Measurements from ENCODE around the gene CCDC40. TPM values are rescaled to one million over a fixed set of nuclear protein-coding genes. Genes with fewer than 3 reads are reported as not detected.

CCDC40 gene
- total and polyA plus RNA-seq, 8 donors = 0.61 to 56.2 (median 3.8) TPM

- H3K27me3 ChIP-seq = no peaks in the 10 kb centered on the region
- intact Hi-C loops (cut with DNase I; ENCODE audit: low total_unique reads) = loop anchor here (10.0 kb wide), 1 partner anchor 191 kb away; no protein-coding TSS in a partner anchor
- no peak for DNase-seq
- peak overlapping the region in 2 of 5 donors; percentile 46 to 71 for H3K27ac ChIP-seq
- TF ChIP-seq EP300 (IDR thresholded peaks at IDR 0.05) = no peak
- no peak for TF ChIP-seq CTCF (IDR thresholded peaks at IDR 0.05)
- no peak for TF ChIP-seq POLR2AphosphoS5 (IDR thresholded peaks at IDR 0.05)
- no peak for TF ChIP-seq POLR2A (IDR thresholded peaks at IDR 0.05)
- 80 to 88% (median 88%) methylated on average over 12 of the region's 12 CpGs for WGBS, 5 donors
- no peaks in the 10 kb centered on the region for H3K9me3 ChIP-seq
- peaks cover 0 to 7% (median 7%) of the 10 kb centered on the region in 4 donors for H3K36me3 ChIP-seq
- peaks cover 28 to 36% (median 31%) of the 10 kb centered on the region in 4 donors for H3K4me1 ChIP-seq
- H3K4me3 ChIP-seq = no peak overlapping the region
Observed at GRCh38 chr17:79996291-79996690, 40.2 kb upstream of the CCDC40 start.

- no peaks in the 10 kb centered on the region for H3K27me3 ChIP-seq
- H3K4me3 ChIP-seq = no peak overlapping the region
- peak in 2 of 3 donors; percentile 6 to 22 for TF ChIP-seq POLR2AphosphoS5 (IDR thresholded peaks at IDR 0.05)
- no peak for TF ChIP-seq EP300 (IDR thresholded peaks at IDR 0.05)
- H3K36me3 ChIP-seq = peaks cover 0 to 14% (median 12%) of the 10 kb centered on the region in 4 donors
- WGBS, 5 donors = 62 to 79% (median 71%) methylated on average over 15 of the region's 15 CpGs
- peaks cover 21 to 34% (median 23%) of the 10 kb centered on the region in 4 donors for H3K4me1 ChIP-seq
- peak overlapping the region in 4 of 5 donors; percentile 12 to 71 (median 48) for H3K27ac ChIP-seq
- peak in 1 of 2 donors; percentile 84 for DNase-seq
- intact Hi-C loops (cut with DNase I; ENCODE audit: low total_unique reads) = loop anchor here (10.0 kb wide), 1 partner anchor 192 kb away; no protein-coding TSS in a partner anchor
- H3K9me3 ChIP-seq = no peaks in the 10 kb centered on the region
Observed at GRCh38 chr17:79997011-79997660, 39.3 kb upstream of the CCDC40 start.

GRCh38 chr17:80000136-80000535 is 36.3 kb upstream of the CCDC40 start:
- no peaks in the 10 kb centered on the region for H3K9me3 ChIP-seq
- peaks cover 0 to 25% (median 21%) of the 10 kb centered on the region in 4 donors for H3K36me3 ChIP-seq
- H3K4me3 ChIP-seq = no peak overlapping the region
- no peak overlapping the region for H3K27ac ChIP-seq
- 83 to 94% (median 92%) methylated on average over 7 of the region's 7 CpGs for WGBS, 5 donors
- DNase-seq = no peak
- no peaks in the 10 kb centered on the region for H3K27me3 ChIP-seq
- TF ChIP-seq POLR2A (IDR thresholded peaks at IDR 0.05) (no peak), POLR2AphosphoS5 (IDR thresholded peaks at IDR 0.05) (no peak), EP300 (IDR thresholded peaks at IDR 0.05) (no peak), CTCF (IDR thresholded peaks at IDR 0.05) (no peak)
- H3K4me1 ChIP-seq = peaks cover 8 to 23% (median 11%) of the 10 kb centered on the region in 4 donors
- intact Hi-C loops (cut with DNase I; ENCODE audit: low total_unique reads) = no loop called here

- no peaks in the 10 kb centered on the region for H3K9me3 ChIP-seq
- no peaks in the 10 kb centered on the region for H3K27me3 ChIP-seq
- peaks cover 0 to 25% (median 21%) of the 10 kb centered on the region in 4 donors for H3K36me3 ChIP-seq
- WGBS, 5 donors = 85 to 94% (median 91%) methylated on average over 28 to 29 of the region's 29 CpGs
- TF ChIP-seq POLR2A (IDR thresholded peaks at IDR 0.05) = no peak
- no peak for TF ChIP-seq CTCF (IDR thresholded peaks at IDR 0.05)
- TF ChIP-seq EP300 (IDR thresholded peaks at IDR 0.05) = no peak
- no peak for TF ChIP-seq POLR2AphosphoS5 (IDR thresholded peaks at IDR 0.05)
- H3K4me1 ChIP-seq = peaks cover 8 to 33% (median 20%) of the 10 kb centered on the region in 4 donors
- H3K27ac ChIP-seq = peak overlapping the region in 1 of 5 donors; percentile 14
- intact Hi-C loops (cut with DNase I; ENCODE audit: low total_unique reads) = no loop called here
- DNase-seq = peak in 1 of 2 donors; percentile 31
- no peak overlapping the region for H3K4me3 ChIP-seq
Observed at GRCh38 chr17:80000981-80001775, 35.3 kb upstream of the CCDC40 start.

All from stomach (tissue), 9 donors.